GM19397 (cell line): ENCODE data around the gene SMAD7.
"Not testable (repeated sequence)": the region's sequence is repeated elsewhere in the genome, so short reads cannot be mapped to it uniquely, and the experiment has no call there.

Source experiments
- ATAC-seq: cut with Tn5 transposase; IDR thresholded peaks from one replicate; pipeline ENCODE4 v1.9.1; 2021; ENCODE audit warnings: mild to moderate bottlenecking, moderate library complexity; ENCODE audit not compliant: unreplicated experiment

Gene SMAD7

DNA sequence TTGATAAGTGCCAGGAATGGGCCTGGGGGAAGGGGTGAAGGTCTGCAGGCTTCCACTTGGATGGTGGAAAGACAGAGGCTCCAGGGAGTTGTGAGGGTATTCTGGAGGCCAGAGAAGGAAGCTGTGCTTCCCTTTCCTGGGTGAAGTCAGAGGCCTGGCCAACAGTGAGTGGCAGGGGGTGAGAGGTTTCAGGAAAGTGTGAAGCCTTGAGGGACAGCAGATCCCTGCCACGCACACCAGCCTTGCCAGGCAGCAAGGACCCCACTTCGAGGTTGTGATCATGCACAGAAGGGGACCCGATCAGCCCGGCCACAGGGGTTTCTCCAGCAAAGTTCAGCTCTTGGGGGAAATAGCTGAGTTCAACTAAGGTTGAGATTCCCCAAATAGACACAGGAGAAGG lies 66.5 kb downstream of the SMAD7 start:
- no peak for ATAC-seq

- ATAC-seq = no peak
These were observed 68.4 kb downstream of the SMAD7 start for GRCh38 chr18:48882379-48882778.

- ATAC-seq = no peak
These were observed 69.8 kb downstream of the SMAD7 start for GRCh38 chr18:48880931-48881330.

GRCh38 chr18:48879008-48879431 lies 71.7 kb downstream of the SMAD7 start:
- ATAC-seq = no peak

DNA sequence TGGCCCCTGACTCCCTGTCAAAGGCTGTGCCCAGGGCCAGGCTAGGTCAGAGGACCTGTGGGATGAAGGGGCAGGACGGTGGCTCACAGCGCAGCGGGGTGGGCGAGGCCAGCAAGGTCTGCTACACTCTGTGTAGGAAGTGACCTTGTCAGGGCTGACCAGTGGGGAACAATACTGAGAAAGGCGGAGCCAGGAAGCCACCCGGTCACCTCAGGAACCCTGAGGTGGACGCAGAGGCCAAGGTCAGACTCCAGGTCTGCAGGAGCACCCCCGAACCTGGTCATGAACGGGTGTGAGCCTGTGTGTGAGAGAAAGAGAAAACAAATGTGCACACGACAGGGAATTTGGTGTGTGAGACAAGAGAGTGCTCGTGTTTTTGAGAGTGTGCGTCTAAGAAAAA lies 72.3 kb downstream of the SMAD7 start:
- ATAC-seq = no peak

DNA sequence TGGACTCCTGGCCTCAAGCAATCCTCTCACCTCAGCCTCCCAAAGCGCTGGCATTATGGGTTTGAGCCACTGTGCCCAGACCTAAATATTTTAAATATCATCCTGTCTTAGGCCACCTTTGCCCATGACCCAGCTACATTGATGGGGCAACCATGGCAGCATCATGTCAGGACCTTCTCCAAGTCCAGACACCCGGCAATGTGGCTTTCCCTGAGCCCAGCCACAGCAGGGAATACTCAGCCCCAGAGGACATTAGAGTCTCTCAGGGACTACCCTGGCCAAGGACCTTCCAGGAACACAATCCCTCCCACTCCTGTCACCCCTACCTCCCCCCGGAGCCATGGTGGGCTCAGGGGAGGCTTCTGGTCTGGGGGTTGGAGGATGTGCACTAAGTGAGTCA lies 72.8 kb downstream of the SMAD7 start:
- no peak for ATAC-seq

DNA sequence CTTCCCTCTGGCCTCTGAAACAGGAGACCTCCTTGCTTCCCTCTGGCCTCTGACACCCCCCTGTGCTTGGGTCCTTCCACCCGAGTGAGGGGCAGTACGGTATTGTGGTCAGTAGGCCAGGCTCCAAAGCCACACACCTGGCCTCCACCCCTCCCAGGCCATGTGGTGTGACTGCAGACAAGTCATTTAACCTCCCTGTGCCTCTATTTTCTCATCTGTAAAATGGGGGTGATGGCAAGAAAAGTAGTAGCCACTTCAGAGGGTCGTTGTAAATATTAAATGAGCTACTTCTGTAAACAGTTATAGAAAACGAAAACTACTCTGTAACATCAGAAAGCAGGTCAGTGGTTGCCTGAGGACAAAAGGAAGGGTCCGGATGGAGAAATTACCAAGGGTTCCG lies 74.2 kb downstream of the SMAD7 start:
- ATAC-seq = no peak

DNA sequence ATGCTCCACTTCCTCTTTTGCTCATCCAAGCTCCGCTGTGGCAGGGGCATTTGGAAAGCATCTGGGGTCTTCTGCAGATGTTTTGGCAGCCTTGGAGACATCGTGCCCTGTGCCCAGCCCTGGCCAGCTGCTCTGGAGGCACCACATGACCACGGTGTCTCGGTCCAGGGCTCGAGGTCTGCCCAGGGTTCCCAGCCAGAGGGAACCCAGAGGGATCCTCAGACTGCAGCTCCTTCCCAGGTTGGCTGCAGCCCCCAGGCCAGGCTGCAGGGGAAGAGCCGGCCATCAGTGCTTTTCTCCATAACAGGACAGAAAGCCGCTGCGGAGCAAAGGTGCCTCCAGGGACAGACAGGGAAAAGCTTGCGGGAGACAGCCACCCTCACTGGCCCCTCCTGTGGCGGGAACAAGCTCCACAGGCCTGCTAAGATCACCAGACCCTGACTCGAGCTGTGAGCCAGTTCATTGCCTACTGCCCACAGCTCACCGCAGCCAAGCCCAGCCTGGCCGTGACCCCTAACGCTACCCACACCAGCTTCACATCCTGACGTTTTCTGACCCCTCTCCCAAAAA lies 74.7 kb downstream of the SMAD7 start:
- no peak for ATAC-seq

DNA sequence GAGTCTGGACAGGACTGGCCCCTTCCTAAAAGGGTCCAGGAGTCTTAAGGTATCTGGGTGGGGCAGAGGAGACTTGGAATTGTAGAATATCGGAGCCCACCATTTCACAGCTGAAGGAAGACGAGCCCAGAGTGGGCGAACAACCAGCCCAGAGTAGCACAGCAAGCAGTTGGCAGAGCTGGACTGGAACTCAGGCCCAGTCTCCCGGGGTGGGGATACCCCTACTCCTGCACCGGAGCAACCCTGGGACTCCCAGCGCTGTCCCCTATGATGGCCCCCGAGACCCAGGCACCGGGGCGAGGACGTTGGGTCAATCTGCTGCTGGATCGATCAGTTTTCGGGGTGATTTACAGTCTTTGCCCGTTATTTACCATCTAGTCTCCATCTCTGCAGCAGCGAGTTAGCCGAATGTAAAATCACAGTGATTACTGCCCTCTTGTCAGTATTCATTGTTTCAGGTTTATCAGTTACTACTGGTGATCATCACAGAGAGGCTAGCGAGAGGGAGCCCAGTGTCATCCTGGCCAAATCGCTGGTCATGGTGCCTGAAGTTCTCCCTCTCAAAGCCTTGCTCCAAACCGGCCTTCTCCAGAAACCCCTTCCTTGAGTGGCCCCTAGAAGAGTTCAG lies 75.3 kb downstream of the SMAD7 start:
- no peak for ATAC-seq

DNA sequence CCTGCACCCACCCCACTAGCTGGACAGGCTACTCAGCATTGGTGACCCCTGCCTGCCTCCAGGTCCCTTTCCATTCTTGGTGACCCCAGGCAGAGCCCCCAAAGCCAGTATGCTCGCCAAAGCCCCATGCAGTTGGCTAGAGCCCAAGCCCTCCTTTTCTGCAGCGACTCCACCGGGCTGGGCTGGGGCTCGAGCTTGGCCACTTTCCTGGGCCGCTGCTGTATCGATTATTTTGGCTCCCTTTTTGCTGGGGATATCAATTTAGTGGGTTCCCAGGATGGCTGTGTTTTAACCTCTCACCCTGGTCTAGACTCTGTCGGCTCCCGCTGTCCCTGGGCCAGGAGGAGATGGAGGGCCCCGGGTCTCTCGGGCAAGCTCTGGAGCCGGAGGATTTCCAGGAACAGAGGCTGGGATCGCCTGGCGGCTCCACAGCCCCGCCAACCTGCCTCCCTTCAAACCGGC lies 76.0 kb downstream of the SMAD7 start:
- no peak for ATAC-seq

DNA sequence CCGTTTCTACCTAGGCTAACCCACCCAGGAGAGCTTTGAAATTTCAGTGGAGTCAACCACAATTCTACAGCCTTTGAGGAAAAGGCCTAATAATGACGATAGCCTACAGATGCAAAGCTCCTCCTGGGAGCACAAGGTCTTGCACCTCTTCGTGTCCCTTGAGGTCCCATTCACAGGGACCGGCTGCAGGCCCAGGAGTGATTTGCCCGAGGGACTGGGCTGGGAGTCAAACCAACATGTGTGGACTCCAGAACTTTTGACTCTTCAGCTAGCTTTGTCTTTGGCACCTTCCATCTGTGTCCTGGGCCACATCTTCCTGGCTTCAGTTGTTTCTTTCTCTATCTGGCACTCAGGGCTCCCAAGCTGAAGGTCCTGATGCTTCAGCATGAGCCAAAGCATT lies 76.5 kb downstream of the SMAD7 start:
- no peak for ATAC-seq

DNA sequence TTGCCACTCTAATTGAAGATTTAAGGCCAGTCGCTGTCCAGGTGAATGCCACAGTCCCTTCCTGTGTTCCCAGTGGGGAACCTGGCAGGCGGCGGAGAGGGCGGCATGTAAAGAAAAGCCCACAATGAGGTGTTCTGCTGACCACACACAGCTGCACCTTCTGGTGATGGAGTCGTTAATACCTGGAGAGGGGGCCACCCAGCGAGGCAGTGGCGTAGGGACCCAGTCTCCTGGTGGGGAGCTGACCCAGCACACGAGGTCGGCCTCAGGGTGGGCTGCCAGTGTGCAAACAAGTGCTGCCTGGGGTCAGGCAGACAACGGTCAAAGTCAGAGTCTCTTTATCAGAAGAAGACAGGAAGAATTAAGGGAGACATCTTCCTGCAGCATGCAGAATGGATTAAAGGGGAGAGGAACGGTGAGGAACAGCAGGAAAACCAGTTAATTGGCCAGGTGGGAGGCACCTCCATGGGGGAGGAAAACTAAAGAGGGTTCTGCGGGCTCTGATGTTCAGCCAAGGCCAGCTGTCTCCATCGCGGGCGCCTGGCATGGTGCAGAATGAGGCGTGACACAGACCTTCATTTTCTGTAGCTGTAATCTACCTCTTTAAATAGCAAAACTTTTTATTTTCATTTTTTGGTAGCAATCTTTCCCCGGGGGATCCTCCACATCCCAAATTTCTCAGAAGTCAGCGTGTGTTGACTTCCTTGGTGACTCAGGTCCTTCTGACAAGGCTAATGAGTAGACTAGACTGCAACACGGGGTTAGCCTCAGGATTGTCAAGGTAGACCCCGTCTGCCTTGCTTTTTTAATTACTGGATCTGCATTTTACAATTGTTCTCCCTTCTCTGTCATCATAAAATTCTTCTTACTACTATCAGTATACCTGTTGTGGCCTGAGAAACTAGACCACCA lies 78.3 kb downstream of the SMAD7 start:
- no peak for ATAC-seq

DNA sequence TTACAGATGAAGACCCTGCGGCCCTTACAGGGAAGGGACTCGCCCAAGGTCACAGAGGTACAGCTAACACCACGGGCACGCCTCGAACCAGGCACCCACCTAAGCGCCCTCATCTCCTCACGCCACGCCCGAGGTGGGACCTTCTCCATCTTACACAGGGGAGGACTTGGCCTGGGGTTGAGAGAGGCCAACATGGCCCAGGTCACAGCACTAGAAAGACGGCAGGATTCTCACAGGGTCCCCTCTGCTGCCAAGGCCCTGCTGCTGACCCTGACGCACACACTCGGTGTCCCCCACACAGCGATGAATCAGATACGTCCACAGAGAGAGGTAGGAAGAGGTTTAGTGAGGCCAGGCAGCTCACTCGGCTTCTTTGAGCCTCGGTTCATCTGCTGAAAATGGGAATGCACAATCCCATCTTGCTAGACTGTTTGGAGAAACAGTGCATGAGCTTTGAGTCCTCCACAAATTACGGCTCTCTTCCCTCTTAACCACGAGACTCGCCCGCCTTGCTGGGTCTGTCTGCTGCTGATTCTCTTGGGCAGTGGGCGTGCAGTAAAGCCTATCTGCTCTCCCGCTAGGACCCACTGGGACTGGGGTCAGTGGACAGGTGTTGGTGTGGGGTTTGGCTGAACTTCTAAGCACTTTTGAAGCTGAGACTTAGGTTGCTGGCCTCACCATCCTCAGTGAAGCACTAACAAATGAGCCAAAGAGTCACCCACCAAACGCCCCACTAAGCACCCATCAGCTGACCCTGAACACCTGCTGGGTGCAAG lies 79.2 kb downstream of the SMAD7 start:
- no peak for ATAC-seq

DNA sequence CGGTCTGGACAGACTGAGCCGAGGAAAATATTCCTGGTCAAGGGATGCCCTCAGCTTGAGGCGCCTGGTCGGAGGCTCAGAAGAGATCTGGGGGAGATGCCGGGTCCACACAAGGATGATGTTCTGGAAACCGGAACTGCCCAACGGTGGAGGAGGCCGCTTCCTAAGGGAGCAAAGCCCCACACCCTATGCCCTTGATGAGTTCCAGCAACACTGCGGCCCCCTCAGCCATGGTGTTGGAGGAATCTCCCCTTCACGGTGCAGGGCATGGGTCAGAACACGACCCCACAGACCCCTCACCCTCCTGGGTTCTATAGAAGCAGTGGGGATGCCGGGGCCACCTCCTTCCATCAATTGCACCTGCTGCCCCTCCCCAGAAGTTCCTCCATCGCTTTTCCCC lies 79.8 kb downstream of the SMAD7 start:
- not testable (repeated sequence) for ATAC-seq
